Lower leg skin (tissue), 4 donors: ENCODE results near the gene C6orf15. TPM values are rescaled to one million over a fixed set of nuclear protein-coding genes. Genes with fewer than 3 reads are reported as not detected.
A peak's percentile ranks its signal among the peaks of the same experiment; 100 is the strongest.

Source experiments
- DNase-seq, 2 donors: peaks; one replicate each; pipeline ENCODE4 v3.0.0-alpha.2; 2019; ENCODE audit warnings: low spot score in 2 of 2
- H3K4me3 ChIP-seq: fragments of 200-600 bp; sonication (generic); 2 replicates; pipeline ENCODE4 v1.5.1; 2017; ENCODE audit warnings: mild to moderate bottlenecking, low read depth; ENCODE audit not compliant: poor library complexity, severe bottlenecking
- POLR2A ChIP-seq, 2 donors: fragments of 450-650 bp; IDR thresholded peaks; one replicate each; pipeline ENCODE4 v1.6.1; 2016 to 2017; ENCODE audit warnings: antibody characterized with exemption in 2 of 2, mild to moderate bottlenecking in 1 of 2, moderate library complexity in 1 of 2
- WGBS, 2 donors: methylation state at CpG; one replicate each; pipeline ENCODE4 v1.1.5; 2018; 5-methylcytosine and 5-hydroxymethylcytosine counted together
- intact Hi-C: fragments of 100-400 bp; cut with DNase I; formaldehyde crosslinking; loops from one replicate; pipeline ENCODE4 v1.15.0; 2023; ENCODE audit warnings: low total_unique reads
- total RNA-seq, 4 donors: library from RNA; depleted of rRNA; stranded (reverse); fragments of >200 nt; gene quantifications; one replicate each; pipeline ENCODE4 v1.1.0, GENCODE V29; 2016
- TF ChIP-seq, protein P1 (sequence below), 3 donors: fragments of 450-650 bp; IDR thresholded peaks; one replicate each; pipeline ENCODE4 v1.5.1; 2016; ENCODE audit warnings: antibody characterized with exemption in 3 of 3, mild to moderate bottlenecking in 3 of 3, moderate library complexity in 2 of 3

Gene C6orf15
- total RNA-seq, 4 donors from 2014 or later, result 7.5 to 20.2 (median 15.2) TPM

DNA sequence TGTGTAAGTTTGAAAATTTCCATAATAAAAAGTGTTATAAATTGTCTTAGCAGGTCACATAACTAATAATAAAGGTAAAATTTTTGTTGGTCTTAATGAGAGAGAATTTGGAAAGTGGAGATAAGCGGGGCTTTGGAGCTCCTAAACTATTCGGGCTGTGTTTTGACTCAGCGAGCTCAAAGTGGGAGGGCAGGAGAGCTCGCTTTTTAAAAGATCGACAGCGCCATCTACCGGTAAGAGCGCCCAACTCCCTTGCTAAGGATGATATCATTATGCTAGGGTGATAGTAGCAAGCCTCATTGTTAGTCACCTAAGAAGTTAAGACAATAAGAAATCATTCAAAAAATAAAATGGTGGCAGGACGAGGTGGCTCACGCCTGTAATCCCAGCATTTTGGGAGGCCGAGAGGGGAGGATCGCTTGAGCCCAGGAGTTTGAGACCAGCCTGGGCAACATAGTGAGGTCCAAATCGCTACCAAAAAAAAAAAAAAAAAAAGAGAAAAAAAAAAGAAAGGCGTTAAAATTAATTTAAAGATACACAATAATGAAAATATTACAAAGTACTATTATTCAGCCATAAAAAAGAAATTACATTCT is 24.8 kb downstream of the C6orf15 start:
- no peak overlapping the region for H3K4me3 ChIP-seq
- intact Hi-C loops, result loop anchor here (5.0 to 10.0 kb wide), 2 partner anchors 163 to 260 kb away; no protein-coding TSS in a partner anchor
- DNase-seq, result peak; percentile 83 to 96
- no peak for TF ChIP-seq POLR2A (IDR thresholded peaks at IDR 0.05)
- TF ChIP-seq, protein P1, sequence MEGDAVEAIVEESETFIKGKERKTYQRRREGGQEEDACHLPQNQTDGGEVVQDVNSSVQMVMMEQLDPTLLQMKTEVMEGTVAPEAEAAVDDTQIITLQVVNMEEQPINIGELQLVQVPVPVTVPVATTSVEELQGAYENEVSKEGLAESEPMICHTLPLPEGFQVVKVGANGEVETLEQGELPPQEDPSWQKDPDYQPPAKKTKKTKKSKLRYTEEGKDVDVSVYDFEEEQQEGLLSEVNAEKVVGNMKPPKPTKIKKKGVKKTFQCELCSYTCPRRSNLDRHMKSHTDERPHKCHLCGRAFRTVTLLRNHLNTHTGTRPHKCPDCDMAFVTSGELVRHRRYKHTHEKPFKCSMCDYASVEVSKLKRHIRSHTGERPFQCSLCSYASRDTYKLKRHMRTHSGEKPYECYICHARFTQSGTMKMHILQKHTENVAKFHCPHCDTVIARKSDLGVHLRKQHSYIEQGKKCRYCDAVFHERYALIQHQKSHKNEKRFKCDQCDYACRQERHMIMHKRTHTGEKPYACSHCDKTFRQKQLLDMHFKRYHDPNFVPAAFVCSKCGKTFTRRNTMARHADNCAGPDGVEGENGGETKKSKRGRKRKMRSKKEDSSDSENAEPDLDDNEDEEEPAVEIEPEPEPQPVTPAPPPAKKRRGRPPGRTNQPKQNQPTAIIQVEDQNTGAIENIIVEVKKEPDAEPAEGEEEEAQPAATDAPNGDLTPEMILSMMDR (IDR thresholded peaks at IDR 0.05), result peak in 1 of 3 donors; percentile 40
- 11 to 12% methylated on average over 14 of the region's 14 CpGs for WGBS, 2 donors

DNA sequence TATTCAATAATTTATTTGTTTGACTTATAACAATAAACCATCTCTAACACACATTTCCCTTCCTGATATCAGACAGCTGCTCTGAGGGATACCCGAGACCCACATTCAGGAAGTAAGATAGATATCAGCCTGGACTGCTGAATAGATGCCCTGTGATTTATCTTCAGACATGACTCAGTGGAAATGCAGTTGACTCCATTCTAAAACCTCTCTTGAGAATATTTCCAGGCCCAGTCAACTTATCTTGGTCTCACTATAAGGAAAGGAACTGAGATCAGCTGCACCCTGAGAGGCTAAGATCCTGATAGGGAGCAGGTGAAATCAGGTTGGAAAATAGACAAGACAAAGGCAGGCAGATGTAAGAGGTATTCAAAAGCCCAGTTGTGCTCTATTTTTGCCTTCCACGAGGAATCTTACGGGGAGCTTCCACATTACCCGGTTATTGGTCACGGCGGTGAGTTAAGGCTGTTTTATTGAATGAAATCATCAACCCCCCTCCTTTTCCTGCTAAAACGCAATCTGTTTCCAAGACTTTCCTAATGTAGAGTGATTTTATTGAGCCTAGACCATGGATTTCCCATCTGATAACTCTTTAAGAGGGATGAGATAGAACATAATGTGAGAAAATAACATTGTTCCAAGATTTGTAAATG is 25.5 kb downstream of the C6orf15 start:
- WGBS, 2 donors, result 37 to 41% methylated on average over 7 of the region's 7 CpGs
- H3K4me3 ChIP-seq, result no peak overlapping the region
- no peak for DNase-seq
- intact Hi-C loops, result loop anchor here (5.0 to 10.0 kb wide), 2 partner anchors 162 to 260 kb away; no protein-coding TSS in a partner anchor
- no peak for TF ChIP-seq POLR2A (IDR thresholded peaks at IDR 0.05)
- TF ChIP-seq, protein P1 (IDR thresholded peaks at IDR 0.05), result no peak

DNA sequence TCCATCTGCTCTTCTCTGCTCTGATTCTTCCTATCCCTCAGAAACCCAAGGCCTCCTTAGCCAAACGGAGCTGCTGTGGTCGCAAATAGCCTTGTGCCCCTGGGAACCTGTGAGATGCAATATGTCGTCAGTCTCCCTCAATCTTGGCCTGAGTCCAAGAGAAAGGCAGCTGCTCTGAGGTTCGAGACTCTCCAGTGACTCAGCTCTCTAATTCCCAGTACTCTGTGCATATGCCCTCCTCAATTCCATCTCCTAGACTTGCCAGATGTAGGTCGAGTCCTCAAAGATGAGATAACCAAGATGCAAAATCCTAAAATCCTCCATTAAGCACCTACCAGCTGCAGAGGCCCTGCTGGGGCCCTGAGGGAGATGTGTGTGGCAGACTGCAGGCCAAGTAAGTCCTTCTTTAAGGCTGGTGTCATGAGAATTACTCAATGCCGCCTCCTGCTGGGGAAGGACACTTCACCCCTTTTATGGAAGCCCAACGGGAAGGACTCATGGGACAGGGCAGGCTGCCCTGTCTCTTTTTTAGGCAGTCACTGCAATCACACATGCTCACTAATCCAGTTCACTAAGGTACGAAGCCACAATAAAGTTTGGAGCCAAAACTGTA is 28.5 kb downstream of the C6orf15 start:
- intact Hi-C loops, result loop anchor here (5.0 to 10.0 kb wide), 2 partner anchors 159 to 242 kb away; no protein-coding TSS in a partner anchor
- 43 to 46% methylated on average over 8 of the region's 8 CpGs for WGBS, 2 donors
- no peak overlapping the region for H3K4me3 ChIP-seq
- TF ChIP-seq, protein P1 (IDR thresholded peaks at IDR 0.05), result no peak
- no peak for TF ChIP-seq POLR2A (IDR thresholded peaks at IDR 0.05)
- DNase-seq, result no peak

DNA sequence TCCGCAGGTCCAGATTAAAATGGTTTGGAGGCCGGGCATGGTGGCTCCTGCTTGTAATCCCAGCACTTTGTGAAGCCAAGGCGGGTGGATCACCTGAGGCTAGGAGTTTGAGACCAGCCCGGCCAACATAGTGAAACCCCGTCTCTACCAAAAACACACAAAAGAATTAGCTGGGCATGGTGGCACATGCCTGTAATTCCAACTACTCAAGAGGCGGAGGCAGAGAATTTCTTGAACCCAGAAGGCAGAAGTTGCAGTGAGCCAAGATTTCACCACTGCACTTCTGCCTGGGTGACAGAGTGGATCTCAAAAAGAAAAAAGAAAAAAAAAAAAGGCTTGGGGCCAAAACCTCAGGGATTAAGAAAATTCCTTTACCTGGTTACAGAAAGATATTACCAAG is 30.5 kb downstream of the C6orf15 start:
- 59 to 64% methylated on average over 6 of the region's 6 CpGs for WGBS, 2 donors
- DNase-seq, result no peak
- intact Hi-C loops, result loop anchor here (5.0 to 10.0 kb wide), 2 partner anchors 157 to 240 kb away; no protein-coding TSS in a partner anchor
- H3K4me3 ChIP-seq, result no peak overlapping the region
- TF ChIP-seq, protein P1 (IDR thresholded peaks at IDR 0.05), result no peak
- no peak for TF ChIP-seq POLR2A (IDR thresholded peaks at IDR 0.05)

DNA sequence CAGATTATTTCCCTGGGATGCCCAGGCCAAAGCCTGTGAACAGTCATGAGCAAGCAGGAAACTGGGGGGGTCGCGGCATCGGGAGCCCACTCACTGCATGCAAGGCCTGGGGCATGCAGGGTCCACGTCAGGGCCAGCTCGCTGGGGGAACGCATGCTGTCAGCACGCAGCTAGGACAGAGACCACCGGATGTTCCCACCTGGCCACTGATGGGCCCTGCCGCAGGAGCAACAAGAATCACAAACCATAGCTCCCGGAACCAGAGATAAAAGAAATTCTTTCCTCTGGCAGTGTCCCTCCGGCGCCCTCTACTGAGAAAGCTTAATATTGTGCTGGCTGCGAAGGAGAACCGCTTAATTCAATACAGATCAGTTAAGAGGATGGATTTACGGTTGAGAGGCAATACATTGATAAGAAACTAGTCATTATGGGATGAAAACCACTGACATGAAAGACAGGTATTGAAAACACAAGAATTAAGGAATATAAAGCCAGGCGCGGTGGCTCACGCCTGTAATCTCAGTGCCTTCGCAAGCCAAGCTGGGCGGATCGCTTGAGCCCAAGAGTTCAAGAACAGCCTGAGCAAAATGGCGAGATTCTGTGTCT is 32.6 kb downstream of the C6orf15 start:
- intact Hi-C loops, result loop anchor here (5.0 to 10.0 kb wide), 2 partner anchors 155 to 237 kb away; no protein-coding TSS in a partner anchor
- no peak overlapping the region for H3K4me3 ChIP-seq
- peak; percentile 61 to 89 for DNase-seq
- TF ChIP-seq, protein P1 (IDR thresholded peaks at IDR 0.05), result no peak
- no peak for TF ChIP-seq POLR2A (IDR thresholded peaks at IDR 0.05)
- WGBS, 2 donors, result 17 to 22% methylated on average over 22 of the region's 22 CpGs
